HUES6 (cell line): ENCODE data around the gene PATJ.
A peak's percentile ranks its signal among the peaks of the same experiment; 100 is the strongest.
"Not testable (repeated sequence)": the region's sequence is repeated elsewhere in the genome, so short reads cannot be mapped to it uniquely, and the experiment has no call there.

ENCODE experiments used
- H3K27ac ChIP-seq: 2 replicates; pipeline ENCODE4 v1.7.0; 2013; ENCODE audit warnings: low read depth, mild to moderate bottlenecking, low read length, inconsistent platforms
- H3K27me3 ChIP-seq: 2 replicates; pipeline ENCODE4 v1.6.1; 2013; ENCODE audit warnings: low read length; ENCODE audit not compliant: control insufficient read depth, insufficient read depth
- H3K36me3 ChIP-seq: 2 replicates; pipeline ENCODE4 v1.6.1; 2013; ENCODE audit warnings: low read length; ENCODE audit not compliant: control insufficient read depth, insufficient read depth
- H3K4me1 ChIP-seq: 2 replicates; pipeline ENCODE4 v1.6.1; 2013; ENCODE audit warnings: low read length; ENCODE audit not compliant: control insufficient read depth, insufficient read depth
- H3K4me3 ChIP-seq: 2 replicates; pipeline ENCODE4 v1.5.1; 2013; ENCODE audit warnings: low read depth, low read length
- H3K9ac ChIP-seq: one replicate; pipeline ENCODE4 v1.6.1; 2013; ENCODE audit warnings: mild to moderate bottlenecking, low read length
- H3K9me3 ChIP-seq: 2 replicates; pipeline ENCODE4 v1.6.1; 2013; ENCODE audit warnings: low read depth, low read length; ENCODE audit not compliant: control insufficient read depth, insufficient read depth

The PATJ gene

GRCh38 chr1:62184336-62184735 lies 442.1 kb downstream of the PATJ start:
- Histone ChIP-seq H3K36me3 (no peaks in the 10 kb centered on the region), H3K9me3 (no peaks in the 10 kb centered on the region), H3K27me3 (no peaks in the 10 kb centered on the region), H3K9ac (no peak overlapping the region), H3K27ac (no peak overlapping the region), H3K4me1 (peaks cover 40% of the 10 kb centered on the region), H3K4me3 (no peak overlapping the region)

GRCh38 chr1:62185233-62185632 lies 443.0 kb downstream of the PATJ start:
- peaks cover 38% of the 10 kb centered on the region for H3K4me1 ChIP-seq
- H3K27ac ChIP-seq, H3K27me3 ChIP-seq, H3K36me3 ChIP-seq, H3K9ac ChIP-seq, H3K4me3 ChIP-seq, H3K9me3 ChIP-seq: not testable (repeated sequence)

GRCh38 chr1:62185677-62186076 lies 443.4 kb downstream of the PATJ start:
- H3K9ac ChIP-seq, result no peak overlapping the region
- no peaks in the 10 kb centered on the region for H3K27me3 ChIP-seq
- peaks cover 34% of the 10 kb centered on the region for H3K4me1 ChIP-seq
- H3K9me3 ChIP-seq, result no peaks in the 10 kb centered on the region
- no peak overlapping the region for H3K4me3 ChIP-seq
- H3K36me3 ChIP-seq, result no peaks in the 10 kb centered on the region
- no peak overlapping the region for H3K27ac ChIP-seq

GRCh38 chr1:62187548-62187947 lies 445.3 kb downstream of the PATJ start:
- no peak overlapping the region for H3K9ac ChIP-seq

GRCh38 chr1:62188111-62188510 lies 445.8 kb downstream of the PATJ start:
- Histone ChIP-seq H3K27me3 (no peaks in the 10 kb centered on the region), H3K27ac (no peak overlapping the region), H3K4me1 (peaks cover 19% of the 10 kb centered on the region), H3K36me3 (no peaks in the 10 kb centered on the region), H3K4me3 (no peak overlapping the region), H3K9ac (no peak overlapping the region), H3K9me3 (no peaks in the 10 kb centered on the region)

More at GRCh38 chr1:62187548-62187947, 445.3 kb downstream of the PATJ start:
- Histone ChIP-seq H3K9me3 (no peaks in the 10 kb centered on the region), H3K27ac (no peak overlapping the region), H3K36me3 (no peaks in the 10 kb centered on the region), H3K4me3 (no peak overlapping the region), H3K4me1 (peaks cover 20% of the 10 kb centered on the region), H3K27me3 (no peaks in the 10 kb centered on the region)

GRCh38 chr1:62194651-62195544 lies 452.6 kb downstream of the PATJ start, which contains the start of gene L1TD1:
L1TD1 (plus strand) TSS chr1:62194849; CDS start chr1:62206629, 11,780 bp downstream.
- H3K27me3 ChIP-seq, result no peaks in the 10 kb centered on the region
- peaks cover 44% of the 10 kb centered on the region for H3K36me3 ChIP-seq
- peaks cover 37% of the 10 kb centered on the region for H3K4me1 ChIP-seq
- peak within 1 kb of the TSS; percentile 100 for H3K27ac ChIP-seq
- H3K9me3 ChIP-seq, result no peaks in the 10 kb centered on the region
- H3K9ac ChIP-seq, result peak within 1 kb of the TSS; percentile 100
- H3K4me3 ChIP-seq, result peak within 1 kb of the TSS; percentile 99

- H3K9ac ChIP-seq, result peak overlapping the region; percentile 100
- H3K4me3 ChIP-seq, result peak overlapping the region; percentile 99
- H3K4me1 ChIP-seq, result peaks cover 46% of the 10 kb centered on the region
- H3K27ac ChIP-seq, result peak overlapping the region; percentile 100
- H3K27me3 ChIP-seq, result no peaks in the 10 kb centered on the region
- H3K9me3 ChIP-seq, result no peaks in the 10 kb centered on the region
- peaks cover 54% of the 10 kb centered on the region for H3K36me3 ChIP-seq
These were observed 453.9 kb downstream of the PATJ start for GRCh38 chr1:62196086-62196690.

- Histone ChIP-seq H3K4me3 (peak overlapping the region; percentile 54), H3K4me1 (peaks cover 39% of the 10 kb centered on the region), H3K9ac (peak overlapping the region; percentile 84), H3K27ac (peak overlapping the region; percentile 89), H3K36me3 (peaks cover 74% of the 10 kb centered on the region), H3K27me3 (no peaks in the 10 kb centered on the region), H3K9me3 (no peaks in the 10 kb centered on the region)
These were observed 455.9 kb downstream of the PATJ start for GRCh38 chr1:62198069-62198780.

- H3K9me3 ChIP-seq, result no peaks in the 10 kb centered on the region
- H3K9ac ChIP-seq, result peak overlapping the region; percentile 84
- peaks cover 39% of the 10 kb centered on the region for H3K4me1 ChIP-seq
- H3K4me3 ChIP-seq, result peak overlapping the region; percentile 54
- peaks cover 79% of the 10 kb centered on the region for H3K36me3 ChIP-seq
- peak overlapping the region; percentile 89 for H3K27ac ChIP-seq
- H3K27me3 ChIP-seq, result no peaks in the 10 kb centered on the region
These were observed 456.5 kb downstream of the PATJ start for GRCh38 chr1:62198781-62199125.

GRCh38 chr1:62207187-62207586 lies 464.9 kb downstream of the PATJ start:
- Histone ChIP-seq H3K4me3 (no peak overlapping the region), H3K27ac (no peak overlapping the region), H3K9me3 (peaks cover 7% of the 10 kb centered on the region; the same call in 1 of the 2 replicates), H3K27me3 (no peaks in the 10 kb centered on the region), H3K9ac (no peak overlapping the region), H3K36me3 (peaks cover 91% of the 10 kb centered on the region), H3K4me1 (no peaks in the 10 kb centered on the region)

- no peak overlapping the region for H3K9ac ChIP-seq
- H3K27ac ChIP-seq, result no peak overlapping the region
- no peak overlapping the region for H3K4me3 ChIP-seq
- H3K9me3 ChIP-seq, result peaks cover 7% of the 10 kb centered on the region; the same call in 1 of the 2 replicates
- no peaks in the 10 kb centered on the region for H3K4me1 ChIP-seq
- H3K27me3 ChIP-seq, result no peaks in the 10 kb centered on the region
- peaks cover 83% of the 10 kb centered on the region for H3K36me3 ChIP-seq
These were observed 465.8 kb downstream of the PATJ start for GRCh38 chr1:62208087-62208486.
